HG03196 (cell line): ENCODE data around the gene CCDC187.

Experiments
- ATAC-seq: cut with Tn5 transposase; IDR thresholded peaks from one replicate; pipeline ENCODE4 v1.9.1; 2021; ENCODE audit not compliant: unreplicated experiment

CCDC187 gene

GRCh38 chr9:136285501-136286358, 18.2 kb downstream of the CCDC187 start:
- ATAC-seq: no peak

GRCh38 chr9:136284951-136285350, 18.9 kb downstream of the CCDC187 start:
- no peak for ATAC-seq

DNA sequence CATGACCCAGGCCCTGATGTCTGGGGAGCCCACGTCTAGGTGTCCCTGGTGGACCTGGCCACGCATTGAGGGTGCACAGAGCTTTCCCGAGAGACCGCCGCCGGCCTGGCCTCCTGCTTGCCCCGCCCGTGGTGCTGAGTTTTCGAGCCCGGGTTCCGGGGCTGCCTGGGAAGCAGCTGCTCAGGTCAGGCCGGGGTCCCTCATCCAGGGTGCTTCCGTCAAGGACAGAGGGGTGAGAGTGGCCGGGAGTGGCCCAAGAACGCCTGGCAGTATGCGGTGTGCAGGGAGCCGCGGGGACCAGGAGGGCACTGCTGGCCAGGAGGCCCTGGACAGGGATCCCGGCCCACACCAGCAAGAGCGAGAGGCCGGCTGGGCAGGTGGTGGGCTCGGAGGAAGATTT, 19.6 kb downstream of the CCDC187 start:
- ATAC-seq: no peak

DNA sequence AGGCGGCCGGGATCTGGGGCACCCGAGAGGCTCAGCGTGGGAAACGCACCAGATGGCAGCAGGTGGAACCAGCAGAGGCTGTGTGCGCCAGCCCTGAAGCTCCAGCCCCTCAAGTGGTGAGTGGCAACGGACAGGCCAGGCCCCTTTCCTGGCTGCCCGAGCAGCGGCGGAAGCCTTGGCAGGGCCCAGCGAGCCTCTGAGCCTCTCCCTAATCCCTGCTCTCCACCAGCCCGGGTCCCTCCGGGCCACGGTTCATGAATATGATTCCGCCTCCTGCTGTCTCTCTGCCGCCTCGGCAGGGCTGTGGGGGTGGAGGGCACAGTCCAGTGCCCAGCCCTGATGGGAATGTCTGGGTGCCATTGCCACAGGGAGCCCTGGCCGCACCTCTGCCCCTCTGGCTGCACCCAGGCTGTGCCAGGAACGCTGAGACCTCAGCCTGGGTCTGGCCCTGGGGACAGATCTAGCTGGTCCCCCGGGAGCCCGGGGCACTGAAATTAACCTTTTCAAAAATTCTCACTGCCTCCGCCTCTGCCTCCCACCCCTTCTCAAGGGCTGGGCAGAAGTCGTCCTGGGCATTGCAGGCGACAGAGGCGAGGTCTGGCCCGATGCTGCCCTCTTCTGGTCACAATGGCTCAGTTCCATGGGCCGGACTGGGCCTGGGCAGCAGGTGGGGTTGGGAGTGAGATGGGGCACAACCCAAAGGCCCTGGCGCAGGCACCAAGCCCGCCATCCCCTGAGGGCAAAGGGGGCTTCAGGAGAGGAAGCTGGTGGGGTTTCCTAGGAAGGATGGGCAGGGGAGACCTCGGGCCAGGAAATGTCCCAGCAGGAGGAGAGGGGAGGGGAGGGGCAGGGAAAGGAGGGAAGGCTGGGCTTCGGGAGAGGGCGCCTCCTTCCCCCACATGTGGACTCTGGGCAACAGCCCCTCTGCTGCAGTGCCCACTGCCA, 20.3 kb downstream of the CCDC187 start:
- ATAC-seq: peak; percentile 63

DNA sequence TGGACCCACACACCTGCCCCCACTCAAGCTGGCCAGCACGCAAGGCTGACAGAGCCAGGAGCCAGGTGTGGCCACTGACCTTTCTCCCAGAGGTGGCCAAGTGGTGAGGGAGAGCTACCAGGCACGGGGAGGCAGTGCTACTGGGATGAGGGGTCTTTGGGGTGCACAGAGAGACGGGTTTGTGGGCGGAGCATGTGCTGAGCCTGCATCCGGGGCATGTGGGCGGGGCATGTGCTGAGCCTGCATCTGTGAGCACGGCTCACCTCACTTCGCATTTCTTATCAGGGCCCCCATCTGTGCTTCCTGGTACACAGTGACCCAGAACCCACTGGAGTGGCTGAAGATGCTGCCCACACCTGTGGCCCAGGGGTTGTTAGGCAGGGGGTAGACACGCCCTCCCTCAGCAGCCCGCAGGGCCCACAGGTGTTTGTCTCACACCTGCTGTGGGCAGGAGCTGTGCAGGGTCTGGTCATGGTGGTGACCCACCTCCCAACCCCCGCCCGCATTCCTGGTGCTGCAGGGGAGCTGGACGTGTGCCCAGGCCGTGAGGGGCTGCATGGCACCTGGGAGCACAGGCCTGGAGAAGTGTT, 21.5 kb downstream of the CCDC187 start:
- ATAC-seq: no peak

- ATAC-seq: no peak
Observed at GRCh38 chr9:136281421-136282271, 22.2 kb downstream of the CCDC187 start.

- no peak for ATAC-seq
Observed at GRCh38 chr9:136280535-136281315, 23.2 kb downstream of the CCDC187 start.

GRCh38 chr9:136279471-136279870, 24.4 kb downstream of the CCDC187 start:
- ATAC-seq: no peak

DNA sequence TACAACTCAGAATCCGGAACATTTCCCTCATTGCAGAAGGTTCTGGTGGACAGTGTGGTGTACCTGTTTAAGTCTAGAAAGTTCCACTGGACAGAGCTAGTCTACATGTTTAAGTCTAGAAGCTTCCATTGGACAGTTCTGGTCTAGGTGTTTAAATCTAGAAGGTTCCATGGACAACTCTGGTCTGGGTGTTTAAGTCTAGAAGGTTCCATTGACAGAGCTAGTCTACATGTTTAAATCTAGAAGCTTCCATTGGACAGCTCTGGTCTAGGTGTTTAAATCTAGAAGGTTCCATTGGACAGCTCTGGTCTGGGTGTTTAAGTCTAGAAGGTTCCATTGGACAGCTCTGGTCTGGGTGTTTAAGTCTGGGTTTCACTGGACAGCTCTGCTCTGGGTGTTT, 25.0 kb downstream of the CCDC187 start:
- ATAC-seq: no peak

DNA sequence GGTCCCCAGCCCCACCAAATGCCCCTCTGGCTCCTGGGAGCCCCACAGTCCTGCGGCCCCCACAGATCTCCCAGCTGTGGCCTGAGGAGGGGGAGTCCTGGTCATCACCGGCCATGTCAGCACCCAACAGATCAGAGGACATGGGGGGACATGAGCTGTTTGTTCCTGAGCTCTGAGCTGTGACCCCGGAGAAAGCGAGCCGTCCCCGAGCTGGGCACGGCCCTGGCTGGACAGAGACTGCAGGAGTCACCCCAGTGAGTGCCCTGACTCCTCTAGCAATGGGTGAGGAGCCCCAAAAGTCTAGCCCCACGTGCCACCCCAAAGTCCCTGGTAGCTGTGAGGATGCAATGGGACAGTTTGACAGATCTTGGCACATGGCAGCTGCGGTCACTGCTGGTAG, 25.7 kb downstream of the CCDC187 start:
- ATAC-seq: no peak

- ATAC-seq: no peak
Observed at GRCh38 chr9:136277746-136278145, 26.1 kb downstream of the CCDC187 start.

DNA sequence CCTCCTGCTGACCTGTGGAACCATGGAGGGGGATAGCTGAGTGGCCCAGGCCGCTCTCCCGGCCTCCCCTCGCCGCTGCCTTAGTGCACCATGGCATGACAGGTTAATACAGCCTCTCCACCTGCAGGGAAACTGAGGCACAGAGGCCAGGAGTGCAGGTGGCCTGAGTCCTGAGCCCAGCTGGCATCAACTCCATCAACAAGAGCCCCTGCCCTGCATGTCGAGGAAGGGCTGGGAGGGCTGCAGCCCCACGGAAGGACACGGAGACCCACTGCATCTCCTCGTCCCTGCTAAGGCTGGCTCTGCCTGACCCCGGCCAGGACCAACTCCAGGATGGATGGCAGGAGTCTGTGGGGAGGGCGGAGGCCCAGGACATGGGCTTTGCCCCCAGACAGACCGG, 27.2 kb downstream of the CCDC187 start:
- no peak for ATAC-seq

DNA sequence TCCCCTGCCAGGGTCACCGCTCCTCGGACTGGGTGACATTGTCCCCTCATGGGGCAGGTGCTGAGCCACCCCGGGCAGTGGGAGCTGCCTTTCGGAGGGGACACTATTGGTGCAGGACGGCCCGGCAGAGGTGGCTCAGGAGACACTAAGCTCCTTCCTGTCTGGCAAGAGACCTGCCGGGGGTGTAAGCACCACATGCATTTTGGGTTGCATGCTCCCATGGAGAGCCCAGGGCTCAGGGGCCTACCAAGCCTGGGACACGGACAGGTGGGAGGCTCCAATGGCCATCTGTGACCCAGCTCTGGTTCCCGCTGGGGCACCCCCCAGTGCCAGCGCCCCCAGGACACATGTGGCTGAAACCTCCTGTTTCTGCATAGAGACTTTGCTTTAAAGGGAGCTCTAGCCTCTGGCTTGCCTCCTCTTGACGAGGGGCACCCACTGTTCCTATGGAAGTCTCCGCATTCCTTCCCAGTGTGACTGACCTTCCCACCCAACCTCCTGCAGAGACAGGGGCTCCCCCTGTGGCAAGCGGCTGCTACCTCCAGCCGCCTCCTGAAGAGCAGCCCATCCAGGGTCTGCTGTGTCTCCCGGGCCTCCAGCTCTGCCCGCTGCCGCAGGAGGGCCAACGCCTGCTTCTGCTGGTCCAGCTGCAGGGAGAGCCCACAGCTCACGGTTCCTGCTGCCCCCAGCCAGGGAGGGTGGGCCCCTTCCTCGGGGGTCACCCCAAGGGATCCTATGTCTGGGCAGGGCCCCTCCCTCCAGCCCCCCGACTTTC, 28.1 kb downstream of the CCDC187 start:
- ATAC-seq: no peak

DNA sequence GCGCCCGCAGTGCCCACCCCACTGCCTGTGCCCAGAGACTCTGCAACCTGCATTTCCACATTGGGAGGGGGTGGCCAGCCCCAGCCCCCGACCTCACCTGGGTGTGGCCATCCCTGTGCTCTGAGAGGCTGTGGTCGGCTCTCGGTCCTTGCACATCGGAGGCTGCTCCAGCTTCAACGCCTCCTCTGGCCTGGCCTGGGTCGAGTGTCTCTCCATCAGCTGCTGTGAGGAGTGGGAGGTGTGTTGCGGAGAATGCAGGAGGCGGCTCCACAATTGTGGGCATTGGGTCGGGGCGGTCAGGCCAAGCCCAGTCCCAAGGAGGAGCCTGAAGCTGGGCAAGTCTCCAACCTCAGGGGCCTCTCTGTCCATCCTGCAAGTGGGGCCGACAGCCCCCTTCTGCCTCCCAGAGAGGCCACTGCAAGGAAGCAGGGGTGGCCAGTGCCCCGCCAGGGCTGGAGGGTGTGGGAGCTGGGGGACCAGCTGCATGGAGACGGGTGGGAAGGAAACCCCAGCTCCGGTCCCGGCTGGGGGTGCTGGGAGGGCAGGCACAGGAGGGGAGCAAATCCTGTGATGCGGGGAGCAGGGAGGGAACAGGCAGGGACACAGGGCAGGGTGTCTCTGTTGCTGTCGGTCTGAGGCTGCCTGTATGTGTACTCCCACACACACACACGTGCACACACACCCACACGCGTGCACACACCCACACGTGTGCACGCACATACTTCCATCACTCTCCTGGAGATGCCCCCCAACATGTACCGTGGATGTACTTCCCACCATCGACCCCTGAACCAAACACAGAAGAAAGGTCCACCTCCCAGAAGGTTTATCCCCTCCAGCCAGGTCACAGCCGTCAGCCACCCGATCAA, 28.9 kb downstream of the CCDC187 start:
- no peak for ATAC-seq

GRCh38 chr9:136273921-136274785, 29.7 kb downstream of the CCDC187 start:
- ATAC-seq: no peak

DNA sequence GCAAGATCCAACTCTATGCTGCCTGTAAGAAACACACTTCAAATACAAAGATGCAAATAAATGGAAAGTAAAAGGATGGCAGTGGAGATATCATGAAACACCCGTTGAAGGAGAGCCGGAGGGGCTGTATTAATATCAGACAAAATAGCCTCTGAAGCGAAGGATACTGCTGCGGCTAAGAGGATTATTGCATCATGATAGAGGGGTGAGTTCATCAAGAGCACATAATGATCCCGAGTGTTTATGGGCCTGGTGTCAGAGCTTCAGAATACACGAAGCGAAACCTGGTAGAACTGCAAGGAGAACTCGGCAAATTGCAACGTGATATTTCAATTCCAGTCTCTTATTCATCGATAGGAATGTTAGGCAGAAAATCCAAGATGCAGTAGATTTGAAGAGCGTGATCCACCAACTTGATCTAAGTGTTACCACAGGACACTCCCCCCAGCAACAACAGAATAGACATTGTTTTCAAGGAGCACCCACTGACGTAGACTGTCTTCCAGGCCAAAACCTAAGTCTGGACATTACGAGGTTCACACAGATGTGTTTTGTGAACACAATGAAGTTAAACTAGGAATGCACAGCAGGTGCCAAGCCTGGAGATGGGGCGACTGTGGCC, 30.5 kb downstream of the CCDC187 start:
- no peak for ATAC-seq
